ENCODE measurements around the gene MYO5B.
A peak's percentile ranks its signal among the peaks of the same experiment; 100 is the strongest.

Gene MYO5B

GRCh38 chr18:50022985-50023384 is 172.0 kb downstream of the MYO5B start:
- no peak for DNase-seq

GRCh38 chr18:50014606-50015005 is 180.3 kb downstream of the MYO5B start:
- no peak for DNase-seq

DNA sequence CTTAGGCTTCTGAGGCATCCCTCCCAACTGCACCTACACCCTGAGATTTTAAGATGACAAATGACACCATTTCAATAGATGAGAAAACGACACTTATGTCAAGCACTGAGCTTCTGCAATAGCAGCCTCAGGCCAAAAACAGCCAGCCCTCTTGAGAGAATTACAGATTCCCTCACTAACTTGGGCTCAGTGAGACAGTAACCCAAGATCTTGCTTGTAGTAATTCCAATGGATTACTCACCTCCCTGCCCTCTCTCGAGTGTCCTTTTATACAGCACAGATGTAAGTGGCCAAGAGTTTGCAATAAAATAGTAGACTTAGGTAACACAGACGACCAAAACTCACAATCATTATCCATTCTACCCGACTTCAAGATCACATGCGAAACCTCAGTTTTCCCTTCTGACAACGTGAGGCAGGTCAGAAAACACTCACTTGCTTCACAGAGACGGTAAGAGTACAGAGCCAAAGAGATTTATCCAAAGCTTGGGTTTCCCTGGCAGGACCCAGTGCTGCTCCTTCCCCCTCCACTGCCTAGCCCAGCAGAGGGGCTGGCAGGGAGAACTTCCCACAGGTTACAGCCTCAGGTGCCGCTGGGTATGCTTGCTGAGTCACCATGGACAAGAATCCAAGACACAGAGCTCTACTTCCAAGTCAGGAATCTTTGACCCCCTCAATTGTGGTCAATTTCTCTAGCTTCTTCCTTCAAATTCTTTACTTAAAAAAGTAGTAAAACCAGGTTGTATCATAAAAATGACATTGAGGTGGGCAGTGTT is 181.4 kb downstream of the MYO5B start:
- no peak for DNase-seq

- DNase-seq = no peak
Observed at GRCh38 chr18:50011813-50012435, 183.0 kb downstream of the MYO5B start.

- peak in 12 of 58 donors; percentile 2 to 27 (median 5) for DNase-seq
Observed at GRCh38 chr18:50009773-50010335, 185.1 kb downstream of the MYO5B start.

DNA sequence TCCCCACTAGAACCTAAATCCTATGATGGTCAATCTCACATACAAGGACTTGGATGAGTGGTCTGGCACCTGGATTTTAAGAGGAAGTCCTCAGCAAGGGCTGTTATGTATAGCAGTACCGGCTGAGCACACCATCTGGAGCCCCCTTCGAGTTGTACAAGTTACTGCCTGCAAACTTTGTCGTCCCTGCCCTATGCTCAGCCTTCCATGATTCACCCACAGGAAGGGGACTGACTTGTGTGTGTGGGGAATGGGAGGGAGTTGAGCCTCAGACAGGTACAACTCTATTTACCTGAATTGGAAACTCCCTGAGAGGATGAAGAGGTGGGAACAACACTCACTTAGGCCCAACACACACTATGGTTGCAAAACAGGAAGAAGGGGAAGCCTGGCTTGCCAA is 186.6 kb downstream of the MYO5B start:
- no peak for DNase-seq

DNA sequence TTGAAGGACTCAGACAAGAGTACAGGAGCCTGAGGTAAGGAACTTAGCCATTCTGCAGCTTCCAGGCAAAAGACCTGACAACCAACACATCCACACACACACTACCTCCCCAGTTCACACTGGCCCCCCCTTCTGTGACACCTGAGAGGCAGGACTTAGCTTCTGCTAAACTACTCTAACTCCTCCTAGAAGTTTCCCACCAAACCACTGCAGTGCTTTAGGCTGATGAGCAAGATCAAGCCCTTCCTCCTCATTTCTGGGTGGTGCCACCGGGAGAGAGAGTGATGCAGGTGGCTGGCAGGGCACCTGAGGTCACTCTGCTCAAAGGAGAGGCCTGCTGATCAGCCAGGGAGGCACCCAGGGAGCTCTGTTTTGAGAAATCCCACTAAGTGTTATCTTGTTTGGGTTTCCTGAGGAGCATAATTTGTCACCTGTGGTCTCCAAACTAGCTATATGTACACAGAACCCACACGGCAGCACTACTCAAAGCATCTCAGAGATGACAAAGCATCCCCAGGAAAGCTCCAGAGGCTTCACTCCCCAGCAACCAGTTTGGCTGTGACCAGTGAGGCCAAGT is 188.4 kb downstream of the MYO5B start:
- no peak for DNase-seq

- no peak for DNase-seq
Observed at GRCh38 chr18:50004013-50004412, 190.9 kb downstream of the MYO5B start.

GRCh38 chr18:50002781-50003180 is 192.2 kb downstream of the MYO5B start:
- no peak for DNase-seq

- no peak for DNase-seq
Observed at GRCh38 chr18:50000227-50000626, 194.7 kb downstream of the MYO5B start.

- no peak for DNase-seq
Observed at GRCh38 chr18:49999128-49999527, 195.8 kb downstream of the MYO5B start.

DNA sequence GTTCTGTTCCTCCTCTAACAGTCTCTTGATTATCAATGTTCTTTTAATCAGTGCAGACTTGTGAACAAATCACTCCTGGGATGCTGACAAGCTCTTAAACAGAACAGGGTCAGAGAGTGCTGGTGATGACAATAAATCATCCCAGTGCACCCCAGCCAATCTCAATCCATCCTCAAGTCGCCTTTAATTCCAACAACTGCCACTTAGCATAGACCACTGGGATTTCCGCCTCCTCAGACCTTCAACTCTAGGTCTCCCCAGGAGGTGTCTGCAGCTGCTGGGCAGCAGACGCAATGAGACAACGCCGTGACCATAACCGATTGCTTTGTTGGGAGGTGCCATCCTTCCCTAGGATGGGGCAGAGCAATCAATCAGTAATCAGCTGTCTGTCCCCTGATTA is 197.4 kb downstream of the MYO5B start:
- no peak for DNase-seq

DNA sequence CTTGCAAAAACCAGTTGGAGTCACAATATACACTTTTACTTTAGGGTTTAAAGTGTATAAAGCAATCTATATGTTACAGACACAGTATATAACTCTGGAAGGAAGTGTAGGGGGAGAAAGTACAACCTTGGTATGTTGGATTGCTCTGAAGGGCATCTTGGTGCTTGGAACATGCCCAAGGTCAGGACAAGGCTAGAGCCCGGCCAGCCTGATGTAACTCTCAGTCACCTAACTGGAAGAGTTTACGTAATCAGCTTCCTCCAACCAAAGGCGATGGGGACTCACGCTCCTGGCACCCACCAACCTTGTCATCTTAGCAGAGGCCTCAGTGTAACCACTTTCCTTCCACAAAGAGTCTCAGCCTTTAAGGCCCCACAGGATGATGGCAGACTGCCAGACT is 200.5 kb downstream of the MYO5B start:
- no peak for DNase-seq

- no peak for DNase-seq
Observed at GRCh38 chr18:49993299-49993698, 201.6 kb downstream of the MYO5B start.

- DNase-seq = no peak
Observed at GRCh38 chr18:49988733-49989132, 206.2 kb downstream of the MYO5B start.

DNA sequence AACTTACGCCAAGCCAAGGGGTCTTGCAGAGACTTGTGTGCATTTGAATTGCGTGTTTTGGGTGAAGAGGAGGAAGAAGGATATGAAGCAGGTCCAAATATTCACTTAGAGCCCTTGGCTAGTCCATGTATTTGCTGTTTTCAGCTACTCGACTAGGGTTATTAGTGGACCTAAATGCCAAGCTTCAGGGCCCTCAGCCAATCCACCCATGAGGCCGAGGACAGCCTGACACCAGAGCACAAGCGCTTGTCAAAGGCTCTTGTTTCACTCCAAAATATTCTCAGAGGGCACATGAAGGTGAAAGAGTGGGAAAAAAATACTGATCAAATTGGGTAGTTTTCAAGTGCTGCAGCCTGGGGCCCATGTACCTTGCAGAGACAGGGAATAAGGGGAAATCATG is 206.8 kb downstream of the MYO5B start:
- peak in 4 of 58 donors; percentile 2 to 11 (median 8) for DNase-seq

DNA sequence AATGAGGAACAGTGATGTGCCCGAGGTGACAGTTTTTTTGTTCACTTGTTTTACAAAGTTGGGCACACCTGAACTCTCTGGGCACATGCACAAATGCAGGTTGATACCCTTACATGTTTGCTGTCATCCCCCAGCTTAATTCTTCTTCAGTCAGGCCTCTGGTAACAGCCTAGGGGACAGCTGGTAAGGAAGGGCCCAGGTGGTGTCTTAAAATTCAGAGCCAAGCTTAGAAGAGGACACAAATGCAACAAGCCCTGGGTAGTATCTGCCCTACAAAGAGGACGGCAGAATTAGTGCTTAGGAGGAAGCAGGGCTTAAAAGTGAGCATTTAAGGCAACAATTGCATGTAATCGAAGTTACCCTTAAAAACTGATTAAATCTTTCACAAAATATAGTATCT is 209.7 kb downstream of the MYO5B start:
- no peak for DNase-seq

DNA sequence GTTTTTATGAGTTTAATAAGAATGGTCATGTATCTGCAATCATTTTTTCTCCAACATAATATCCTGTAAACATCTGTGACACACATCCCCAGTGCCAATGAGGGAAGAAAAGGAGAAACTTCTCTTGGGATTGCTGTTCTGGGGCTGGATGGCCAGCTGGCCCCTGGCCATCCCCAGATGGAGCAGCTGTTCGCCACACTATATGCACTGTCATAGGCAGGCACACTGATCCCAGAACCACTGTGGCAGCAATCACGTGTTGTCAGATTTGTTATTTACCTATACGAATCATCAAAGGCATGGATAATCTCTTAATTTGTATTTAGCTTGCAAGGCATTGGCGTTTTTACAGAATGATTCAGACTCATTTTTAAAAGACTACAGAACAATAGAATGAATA is 214.1 kb downstream of the MYO5B start:
- DNase-seq = peak in 2 of 58 donors; percentile 5 to 6

GRCh38 chr18:49976795-49977560 is 218.0 kb downstream of the MYO5B start:
- peak in 41 of 58 donors; percentile 6 to 56 (median 27) for DNase-seq

DNA sequence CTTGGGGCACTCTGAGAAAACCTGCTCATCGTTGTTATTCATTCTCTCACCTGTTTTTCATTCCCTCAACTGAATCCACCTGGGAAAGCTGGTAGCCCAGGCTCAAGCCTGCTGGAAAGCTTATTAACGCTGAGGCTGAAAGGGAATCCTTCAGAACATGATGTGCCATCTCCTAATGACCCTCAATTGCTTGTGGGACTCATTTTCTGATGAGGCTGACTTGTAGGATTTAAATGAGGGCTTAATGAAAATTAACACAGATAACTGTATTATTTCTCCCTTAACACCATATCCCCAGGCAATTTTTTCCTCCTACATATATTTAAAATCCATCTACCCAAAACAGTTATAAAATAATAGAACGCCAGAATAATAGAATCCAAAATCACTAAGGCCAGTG is 218.9 kb downstream of the MYO5B start:
- no peak for DNase-seq

DNA sequence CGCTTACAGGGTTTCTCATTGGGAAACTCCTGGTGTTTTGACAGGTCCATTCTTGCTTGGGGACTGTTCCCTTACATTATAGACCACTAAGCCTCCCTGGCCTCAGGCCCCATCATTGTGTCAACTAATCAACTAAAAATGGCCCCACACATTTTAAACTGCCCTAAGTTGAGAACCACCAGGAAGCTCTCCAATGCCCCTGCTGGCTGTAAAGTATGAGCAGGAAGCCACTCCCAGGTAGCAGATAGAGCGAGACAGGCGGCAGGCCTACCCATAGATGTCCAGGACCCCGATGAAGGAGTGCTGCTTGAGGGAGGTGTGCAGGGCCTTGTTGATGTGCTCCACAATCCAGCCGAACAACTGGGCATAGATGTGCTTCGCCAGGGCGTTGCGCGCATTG is 220.9 kb downstream of the MYO5B start:
- no peak for DNase-seq

DNA sequence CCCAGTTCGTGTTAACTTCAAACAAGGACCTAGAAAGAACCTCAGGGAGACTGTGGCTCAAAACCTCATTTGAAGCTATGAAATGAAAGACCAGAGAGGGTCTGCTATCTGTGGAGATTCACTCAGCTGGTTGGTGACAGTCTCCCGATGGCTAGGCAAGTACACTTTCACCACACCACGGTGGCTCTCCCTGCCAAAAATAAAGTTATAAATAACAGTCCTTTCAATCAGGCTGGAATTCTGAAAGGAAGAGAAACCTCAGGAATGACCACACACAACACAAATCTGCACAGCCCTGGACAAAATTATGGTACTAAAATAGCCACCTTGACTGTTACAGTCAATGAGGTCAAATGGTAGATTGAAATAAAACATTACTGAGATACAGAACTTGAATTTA is 221.4 kb downstream of the MYO5B start:
- DNase-seq = no peak

Data from anterior cingulate cortex (tissue), 58 donors.